ENCODE data around the gene CLEC2L. TPM values are rescaled to one million over a fixed set of nuclear protein-coding genes. Genes with fewer than 3 reads are reported as not detected.

CLEC2L gene
- total and polyA plus RNA-seq, 2 experiments from 2014 or later, result not detected

DNA sequence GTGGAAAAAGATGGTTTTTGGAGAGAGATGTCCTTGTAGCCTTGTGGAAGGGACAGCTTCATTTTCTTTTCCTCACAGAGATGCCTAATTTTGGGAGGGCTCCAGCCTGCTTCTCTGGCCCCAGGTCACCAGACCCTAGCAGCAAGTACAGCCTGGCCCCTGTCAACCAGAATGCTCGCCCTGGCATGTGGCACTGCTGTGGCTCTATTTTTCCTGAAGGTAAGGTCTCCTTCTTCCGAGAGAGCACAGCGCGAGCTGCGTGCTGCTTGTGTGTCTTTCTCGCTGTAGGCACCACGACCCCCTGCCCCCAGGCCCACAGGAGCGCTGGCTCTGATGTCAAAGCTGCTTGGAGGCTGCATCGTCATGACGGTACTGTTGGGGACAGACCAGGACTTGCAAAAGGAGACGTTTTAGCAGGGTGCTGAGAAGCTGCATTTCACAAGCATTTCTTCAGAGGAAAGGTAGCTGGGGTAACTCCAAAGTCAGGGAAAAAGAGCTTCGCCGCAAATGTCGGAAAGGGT, 58.7 kb downstream of the CLEC2L start:
- H3K4me2 ChIP-seq, result no peak overlapping the region
- WGBS (ENCODE audit: low lambda C conversion rate, missing lambda C conversion rate), result 97% methylated on average over 14 of the region's 14 CpGs
- H3K9me3 ChIP-seq (ENCODE audit: low read depth), result no peaks in the 10 kb centered on the region
- no peaks in the 10 kb centered on the region for H3K27me3 ChIP-seq
- no peak overlapping the region for H3K4me3 ChIP-seq
- no peaks in the 10 kb centered on the region for H3K4me1 ChIP-seq (ENCODE audit: insufficient read depth)
- H3K36me3 ChIP-seq (replicated peaks; ENCODE audit: insufficient read depth, low read depth), result peaks cover 3% of the 10 kb centered on the region
- no peak overlapping the region for H2AFZ ChIP-seq
- no peaks in the 10 kb centered on the region for H4K20me1 ChIP-seq (ENCODE audit: insufficient read depth, poor library complexity, severe bottlenecking)
- H3K9me2 ChIP-seq (replicated peaks; ENCODE audit: insufficient read depth), result no peaks in the 10 kb centered on the region
- no peak for TF ChIP-seq EZH2 (IDR thresholded peaks at IDR 0.05; ENCODE audit: borderline replicate concordance)
- TF ChIP-seq EZH2phosphoT487 (IDR thresholded peaks at IDR 0.05; ENCODE audit: low read depth, severe bottlenecking, unreplicated experiment), result no peak
- TF ChIP-seq, protein P1, sequence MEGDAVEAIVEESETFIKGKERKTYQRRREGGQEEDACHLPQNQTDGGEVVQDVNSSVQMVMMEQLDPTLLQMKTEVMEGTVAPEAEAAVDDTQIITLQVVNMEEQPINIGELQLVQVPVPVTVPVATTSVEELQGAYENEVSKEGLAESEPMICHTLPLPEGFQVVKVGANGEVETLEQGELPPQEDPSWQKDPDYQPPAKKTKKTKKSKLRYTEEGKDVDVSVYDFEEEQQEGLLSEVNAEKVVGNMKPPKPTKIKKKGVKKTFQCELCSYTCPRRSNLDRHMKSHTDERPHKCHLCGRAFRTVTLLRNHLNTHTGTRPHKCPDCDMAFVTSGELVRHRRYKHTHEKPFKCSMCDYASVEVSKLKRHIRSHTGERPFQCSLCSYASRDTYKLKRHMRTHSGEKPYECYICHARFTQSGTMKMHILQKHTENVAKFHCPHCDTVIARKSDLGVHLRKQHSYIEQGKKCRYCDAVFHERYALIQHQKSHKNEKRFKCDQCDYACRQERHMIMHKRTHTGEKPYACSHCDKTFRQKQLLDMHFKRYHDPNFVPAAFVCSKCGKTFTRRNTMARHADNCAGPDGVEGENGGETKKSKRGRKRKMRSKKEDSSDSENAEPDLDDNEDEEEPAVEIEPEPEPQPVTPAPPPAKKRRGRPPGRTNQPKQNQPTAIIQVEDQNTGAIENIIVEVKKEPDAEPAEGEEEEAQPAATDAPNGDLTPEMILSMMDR (IDR thresholded peaks at IDR 0.05; ENCODE audit: poor library complexity), result no peak
- no peaks in the 10 kb centered on the region for H3K79me2 ChIP-seq
- H3K27ac ChIP-seq, result no peak overlapping the region
- no peak for DNase-seq (ENCODE audit: low spot score)

DNA sequence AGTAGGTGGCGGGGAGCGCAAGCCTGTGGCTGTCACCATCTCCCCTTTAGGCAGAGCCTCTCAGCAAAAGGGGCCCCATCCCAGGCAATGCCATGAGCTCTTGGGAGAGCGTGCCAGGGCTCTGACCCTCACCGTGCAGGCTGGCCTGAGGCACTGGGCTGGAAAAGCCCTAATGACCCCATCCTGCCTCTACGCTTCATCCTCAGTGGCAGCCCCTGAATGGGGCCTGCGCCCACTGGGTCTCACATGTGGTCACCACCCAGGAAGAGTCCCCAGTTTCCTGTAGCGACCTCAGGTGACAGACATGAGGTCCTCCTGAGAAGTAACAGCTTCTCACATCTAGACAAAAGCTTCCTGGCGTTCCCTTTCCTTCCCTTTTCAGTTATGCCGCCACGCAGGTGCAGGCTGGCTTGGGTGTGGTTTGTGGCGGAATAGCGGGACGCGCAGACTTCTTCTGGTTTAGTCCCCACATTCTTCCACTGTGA, 59.2 kb downstream of the CLEC2L start:
- no peak for DNase-seq (ENCODE audit: low spot score)
- TF ChIP-seq EZH2 (IDR thresholded peaks at IDR 0.05; ENCODE audit: borderline replicate concordance) (no peak), EZH2phosphoT487 (IDR thresholded peaks at IDR 0.05; ENCODE audit: low read depth, severe bottlenecking, unreplicated experiment) (no peak)
- TF ChIP-seq, protein P1 (IDR thresholded peaks at IDR 0.05; ENCODE audit: poor library complexity), result no peak
- H3K4me2 ChIP-seq, result no peak overlapping the region
- H3K79me2 ChIP-seq, result no peaks in the 10 kb centered on the region
- H2AFZ ChIP-seq, result no peak overlapping the region
- WGBS (ENCODE audit: low lambda C conversion rate, missing lambda C conversion rate), result 98% methylated on average over 14 of the region's 14 CpGs
- no peaks in the 10 kb centered on the region for H3K9me2 ChIP-seq (replicated peaks; ENCODE audit: insufficient read depth)
- peaks cover 3% of the 10 kb centered on the region for H3K36me3 ChIP-seq (replicated peaks; ENCODE audit: insufficient read depth, low read depth)
- H3K9me3 ChIP-seq (ENCODE audit: low read depth), result no peaks in the 10 kb centered on the region
- no peak overlapping the region for H3K27ac ChIP-seq
- H4K20me1 ChIP-seq (ENCODE audit: insufficient read depth, poor library complexity, severe bottlenecking), result no peaks in the 10 kb centered on the region
- no peaks in the 10 kb centered on the region for H3K27me3 ChIP-seq
- H3K4me1 ChIP-seq (ENCODE audit: insufficient read depth), result no peaks in the 10 kb centered on the region
- no peak overlapping the region for H3K4me3 ChIP-seq

DNA sequence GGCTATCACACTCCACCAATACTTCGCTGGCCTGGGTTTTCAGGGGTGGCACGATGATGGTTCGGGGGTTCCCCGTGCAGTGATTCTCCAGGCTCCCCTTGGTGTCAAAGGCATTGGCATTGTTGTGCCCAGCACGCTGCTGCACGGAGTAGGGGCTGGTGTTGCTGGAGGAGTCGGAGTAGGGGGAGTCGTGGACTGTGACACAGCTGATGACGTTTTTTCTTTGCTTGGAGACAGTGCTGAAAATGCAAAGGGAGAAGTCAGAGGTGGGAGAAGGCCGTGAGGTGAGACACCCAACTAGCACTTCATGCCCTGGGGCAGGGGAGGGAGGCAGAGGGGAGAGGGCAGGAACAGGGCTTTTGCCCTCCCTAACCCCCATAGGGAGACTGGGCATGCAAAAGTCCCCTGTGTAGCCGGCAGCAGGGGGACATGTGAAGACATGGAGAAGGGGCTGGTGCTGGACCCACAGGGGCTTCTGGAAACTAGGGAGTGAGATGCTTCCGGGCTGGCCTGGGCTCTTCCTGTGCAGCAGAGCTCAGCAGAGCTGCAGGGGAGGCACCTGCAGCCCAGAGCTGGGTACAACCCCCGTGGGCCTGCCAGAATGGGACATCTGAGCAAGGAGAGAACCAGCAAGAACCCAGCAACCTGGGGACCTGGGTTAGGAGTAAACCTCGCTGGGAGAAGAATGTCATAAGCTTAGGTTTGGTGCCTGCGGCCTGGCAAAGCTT, 60.5 kb downstream of the CLEC2L start:
- peaks cover 3% of the 10 kb centered on the region for H3K36me3 ChIP-seq (replicated peaks; ENCODE audit: insufficient read depth, low read depth)
- H3K4me2 ChIP-seq, result no peak overlapping the region
- no peaks in the 10 kb centered on the region for H3K79me2 ChIP-seq
- H4K20me1 ChIP-seq (ENCODE audit: insufficient read depth, poor library complexity, severe bottlenecking), result no peaks in the 10 kb centered on the region
- no peak for DNase-seq (ENCODE audit: low spot score)
- 98% methylated on average over 15 of the region's 15 CpGs for WGBS (ENCODE audit: low lambda C conversion rate, missing lambda C conversion rate)
- H3K9me3 ChIP-seq (ENCODE audit: low read depth), result no peaks in the 10 kb centered on the region
- no peak overlapping the region for H3K4me3 ChIP-seq
- no peak overlapping the region for H3K27ac ChIP-seq
- TF ChIP-seq, protein P1 (IDR thresholded peaks at IDR 0.05; ENCODE audit: poor library complexity), result no peak
- no peak for TF ChIP-seq EZH2 (IDR thresholded peaks at IDR 0.05; ENCODE audit: borderline replicate concordance)
- no peak overlapping the region for H2AFZ ChIP-seq
- H3K9me2 ChIP-seq (replicated peaks; ENCODE audit: insufficient read depth), result no peaks in the 10 kb centered on the region
- H3K4me1 ChIP-seq (ENCODE audit: insufficient read depth), result no peaks in the 10 kb centered on the region
- no peaks in the 10 kb centered on the region for H3K27me3 ChIP-seq

Data from hepatocyte (in vitro differentiated cells).